HEK293 (cell line): ENCODE data around the gene NEFH.

Experiments used
- CTCF ChIA-PET: fragments of 350-600 bp; formaldehyde crosslinking; extraction: SDS; loops from one replicate; lab custom pipeline; 2021; ENCODE audit warnings: antibody characterized with exemption; lab: Yijun Ruan, JAX
- POLR2A ChIA-PET: fragments of 300-600 bp; formaldehyde crosslinking; extraction: SDS; loops from one replicate; lab custom pipeline; 2020; ENCODE audit warnings: antibody characterized with exemption, inconsistent platforms; lab: Yijun Ruan, JAX
- H3K27ac ChIP-seq: fragments of 200-500 bp; sonication (Bioruptor generic); 2 replicates; pipeline ENCODE4 v1.5.1; 2014; ENCODE audit warnings: low read depth, low read length, control low read depth, inconsistent platforms; ENCODE audit errors: extremely low read depth
- H3K36me3 ChIP-seq, 2 experiments: fragments of 200-500 bp in 1 of 2; sonication (Bioruptor generic) in 1 of 2; 1 replicate in 1 of 2; 2 replicates in 1 of 2; pipeline ENCODE4 v1.5.1; 2014 to 2017; ENCODE audit warnings: inconsistent platforms in 2 of 2, low read length in 2 of 2; ENCODE audit not compliant: control insufficient read depth in 2 of 2, insufficient read depth in 1 of 2
- H3K4me1 ChIP-seq: fragments of 200-500 bp; sonication (Bioruptor generic); 2 replicates; pipeline ENCODE4 v1.5.1; 2014; ENCODE audit warnings: mild to moderate bottlenecking, low read length, inconsistent platforms; ENCODE audit not compliant: control insufficient read depth, insufficient read depth
- H3K4me3 ChIP-seq: 2 replicates; pipeline ENCODE4 v1.5.1; 2011; ENCODE audit warnings: low read depth, mild to moderate bottlenecking, control low read depth, low read length, moderate library complexity
- H3K9me3 ChIP-seq: fragments of 200-500 bp; sonication (Bioruptor generic); 2 replicates; pipeline ENCODE4 v1.5.1; 2014; ENCODE audit warnings: low read depth, low read length, inconsistent platforms; ENCODE audit not compliant: control insufficient read depth, insufficient read depth
- GLIS1 ChIP-seq: fragments of 450-650 bp; formaldehyde crosslinking; IDR thresholded peaks from 2 replicates; pipeline ENCODE4 v1.5.1; 2016; ENCODE audit warnings: missing biosample characterization, missing genetic modification characterization
- WT1 ChIP-seq: fragments of 450-650 bp; formaldehyde crosslinking; IDR thresholded peaks from 2 replicates; pipeline ENCODE4 v1.5.1; 2016; ENCODE audit warnings: missing biosample characterization, missing genetic modification characterization
- YY2 ChIP-seq: fragments of 450-650 bp; formaldehyde crosslinking; IDR thresholded peaks from 2 replicates; pipeline ENCODE4 v1.5.1; 2016; ENCODE audit warnings: missing biosample characterization, missing genetic modification characterization
- ZBTB48 ChIP-seq: fragments of 450-650 bp; formaldehyde crosslinking; IDR thresholded peaks from 2 replicates; pipeline ENCODE4 v1.5.1; 2016; ENCODE audit warnings: missing biosample characterization, missing genetic modification characterization
- ZBTB7A ChIP-seq: fragments of 450-650 bp; formaldehyde crosslinking; IDR thresholded peaks from 2 replicates; pipeline ENCODE4 v1.5.1; 2016; ENCODE audit warnings: low read depth, missing biosample characterization, missing genetic modification characterization
- ZFP3 ChIP-seq: fragments of 450-650 bp; formaldehyde crosslinking; IDR thresholded peaks from 2 replicates; pipeline ENCODE4 v1.5.1; 2016; ENCODE audit warnings: low read depth, missing biosample characterization, missing genetic modification characterization
- ZFP37 ChIP-seq: fragments of 450-650 bp; formaldehyde crosslinking; IDR thresholded peaks from 2 replicates; pipeline ENCODE4 v1.5.1; 2016; ENCODE audit warnings: missing biosample characterization, missing genetic modification characterization
- ZNF132 ChIP-seq: fragments of 450-650 bp; formaldehyde crosslinking; IDR thresholded peaks from 2 replicates; pipeline ENCODE4 v1.5.1; 2017; ENCODE audit warnings: missing biosample characterization, missing genetic modification characterization, borderline replicate concordance
- ZNF214 ChIP-seq: fragments of 450-650 bp; formaldehyde crosslinking; IDR thresholded peaks from 2 replicates; pipeline ENCODE4 v1.5.1; 2017; ENCODE audit warnings: missing biosample characterization, mild to moderate bottlenecking, missing genetic modification characterization, borderline replicate concordance
- ZNF223 ChIP-seq: fragments of 450-650 bp; formaldehyde crosslinking; IDR thresholded peaks from 2 replicates; pipeline ENCODE4 v1.5.1; 2016; ENCODE audit warnings: missing biosample characterization, missing genetic modification characterization
- ZNF23 ChIP-seq: fragments of 450-650 bp; formaldehyde crosslinking; IDR thresholded peaks from 2 replicates; pipeline ENCODE4 v1.5.1; 2016; ENCODE audit warnings: missing biosample characterization, missing genetic modification characterization, borderline replicate concordance
- ZNF596 ChIP-seq: fragments of 450-650 bp; IDR thresholded peaks from 2 replicates; pipeline ENCODE4 v1.5.0; 2018; ENCODE audit warnings: missing biosample characterization, mild to moderate bottlenecking, missing genetic modification characterization, moderate library complexity
- ZNF621 ChIP-seq: fragments of 450-650 bp; formaldehyde crosslinking; IDR thresholded peaks from 2 replicates; pipeline ENCODE4 v1.5.1; 2017; ENCODE audit warnings: missing biosample characterization, missing genetic modification characterization
- ZNF623 ChIP-seq: fragments of 450-650 bp; formaldehyde crosslinking; IDR thresholded peaks from 2 replicates; pipeline ENCODE4 v1.5.1; 2016; ENCODE audit warnings: missing biosample characterization, missing genetic modification characterization
- ZNF629 ChIP-seq: fragments of 450-650 bp; formaldehyde crosslinking; IDR thresholded peaks from 2 replicates; pipeline ENCODE4 v1.5.1; 2017; ENCODE audit warnings: missing biosample characterization, missing genetic modification characterization
- TF ChIP-seq, protein P1 (sequence below): fragments of 450-650 bp; formaldehyde crosslinking; IDR thresholded peaks from 2 replicates; pipeline ENCODE4 v1.5.1; 2016; ENCODE audit warnings: missing biosample characterization, missing genetic modification characterization
- TF ChIP-seq, protein P2 (sequence below): fragments of 450-650 bp; formaldehyde crosslinking; IDR thresholded peaks from 2 replicates; pipeline ENCODE4 v1.5.1; 2016; ENCODE audit warnings: missing biosample characterization, missing genetic modification characterization
- TF ChIP-seq, protein P3 (sequence below): fragments of 450-650 bp; formaldehyde crosslinking; IDR thresholded peaks from 2 replicates; pipeline ENCODE4 v1.5.1; 2016; ENCODE audit warnings: missing biosample characterization, missing genetic modification characterization
- TF ChIP-seq, protein P4 (sequence below): fragments of 450-650 bp; formaldehyde crosslinking; IDR thresholded peaks from 2 replicates; pipeline ENCODE4 v1.5.1; 2016; ENCODE audit warnings: missing biosample characterization, missing genetic modification characterization, borderline replicate concordance
- TF ChIP-seq, protein P5 (sequence below): fragments of 450-650 bp; formaldehyde crosslinking; IDR thresholded peaks from 2 replicates; pipeline ENCODE4; 2016; ENCODE audit warnings: missing biosample characterization, missing genetic modification characterization
- TF ChIP-seq, protein P6 (sequence below): fragments of 450-650 bp; formaldehyde crosslinking; IDR thresholded peaks from 2 replicates; pipeline ENCODE4 v1.5.1; 2016; ENCODE audit warnings: missing biosample characterization, missing genetic modification characterization
- TF ChIP-seq, protein P7 (sequence below): fragments of 450-650 bp; formaldehyde crosslinking; IDR thresholded peaks from 2 replicates; pipeline ENCODE4 v1.5.1; 2016; ENCODE audit warnings: missing biosample characterization, missing genetic modification characterization

The NEFH gene

DNA sequence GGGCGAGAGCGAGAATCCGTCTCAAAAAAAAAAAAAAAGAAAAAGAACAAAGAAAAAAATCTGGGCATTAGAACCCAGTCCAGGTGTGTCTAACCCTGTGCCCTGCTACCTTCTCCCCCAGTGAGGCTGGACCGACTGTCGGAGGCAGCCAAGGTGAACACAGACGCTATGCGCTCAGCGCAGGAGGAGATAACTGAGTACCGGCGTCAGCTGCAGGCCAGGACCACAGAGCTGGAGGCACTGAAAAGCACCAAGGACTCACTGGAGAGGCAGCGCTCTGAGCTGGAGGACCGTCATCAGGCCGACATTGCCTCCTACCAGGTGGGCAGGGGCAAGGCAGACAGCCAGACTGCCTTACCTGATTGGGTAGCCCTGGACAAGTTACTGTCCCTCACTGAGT is 3.2 kb downstream of the NEFH start:
- CTCF ChIA-PET, result interaction anchor here (2.4 kb wide), 1 partner anchor 13 kb away, joined by 10 read pairs; no protein-coding TSS in a partner anchor
- Histone ChIP-seq H3K4me3 (no peak overlapping the region), H3K27ac (no peak overlapping the region), H3K9me3 (no peaks in the 10 kb centered on the region), H3K36me3 (no peaks in the 10 kb centered on the region), H3K4me1 (no peaks in the 10 kb centered on the region)
- POLR2A ChIA-PET, result interaction anchor here (0.7 to 1.1 kb wide), 3 partner anchors 55 to 832 kb away, joined by 3 to 4 read pairs (median 3); partner anchors contain the start of gene THOC5
- no peak for TF ChIP-seq ZBTB7A
- TF ChIP-seq, protein P1, sequence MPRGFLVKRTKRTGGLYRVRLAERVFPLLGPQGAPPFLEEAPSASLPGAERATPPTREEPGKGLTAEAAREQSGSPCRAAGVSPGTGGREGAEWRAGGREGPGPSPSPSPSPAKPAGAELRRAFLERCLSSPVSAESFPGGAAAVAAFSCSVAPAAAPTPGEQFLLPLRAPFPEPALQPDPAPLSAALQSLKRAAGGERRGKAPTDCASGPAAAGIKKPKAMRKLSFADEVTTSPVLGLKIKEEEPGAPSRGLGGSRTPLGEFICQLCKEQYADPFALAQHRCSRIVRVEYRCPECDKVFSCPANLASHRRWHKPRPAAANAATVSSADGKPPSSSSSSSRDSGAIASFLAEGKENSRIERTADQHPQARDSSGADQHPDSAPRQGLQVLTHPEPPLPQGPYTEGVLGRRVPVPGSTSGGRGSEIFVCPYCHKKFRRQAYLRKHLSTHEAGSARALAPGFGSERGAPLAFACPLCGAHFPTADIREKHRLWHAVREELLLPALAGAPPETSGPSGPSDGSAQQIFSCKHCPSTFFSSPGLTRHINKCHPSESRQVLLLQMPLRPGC (tag by site-specific recombination), result no peak
- no peak for TF ChIP-seq ZNF623 (tag by site-specific recombination)
- no peak for TF ChIP-seq YY2 (tag by site-specific recombination)
- TF ChIP-seq, protein P2, sequence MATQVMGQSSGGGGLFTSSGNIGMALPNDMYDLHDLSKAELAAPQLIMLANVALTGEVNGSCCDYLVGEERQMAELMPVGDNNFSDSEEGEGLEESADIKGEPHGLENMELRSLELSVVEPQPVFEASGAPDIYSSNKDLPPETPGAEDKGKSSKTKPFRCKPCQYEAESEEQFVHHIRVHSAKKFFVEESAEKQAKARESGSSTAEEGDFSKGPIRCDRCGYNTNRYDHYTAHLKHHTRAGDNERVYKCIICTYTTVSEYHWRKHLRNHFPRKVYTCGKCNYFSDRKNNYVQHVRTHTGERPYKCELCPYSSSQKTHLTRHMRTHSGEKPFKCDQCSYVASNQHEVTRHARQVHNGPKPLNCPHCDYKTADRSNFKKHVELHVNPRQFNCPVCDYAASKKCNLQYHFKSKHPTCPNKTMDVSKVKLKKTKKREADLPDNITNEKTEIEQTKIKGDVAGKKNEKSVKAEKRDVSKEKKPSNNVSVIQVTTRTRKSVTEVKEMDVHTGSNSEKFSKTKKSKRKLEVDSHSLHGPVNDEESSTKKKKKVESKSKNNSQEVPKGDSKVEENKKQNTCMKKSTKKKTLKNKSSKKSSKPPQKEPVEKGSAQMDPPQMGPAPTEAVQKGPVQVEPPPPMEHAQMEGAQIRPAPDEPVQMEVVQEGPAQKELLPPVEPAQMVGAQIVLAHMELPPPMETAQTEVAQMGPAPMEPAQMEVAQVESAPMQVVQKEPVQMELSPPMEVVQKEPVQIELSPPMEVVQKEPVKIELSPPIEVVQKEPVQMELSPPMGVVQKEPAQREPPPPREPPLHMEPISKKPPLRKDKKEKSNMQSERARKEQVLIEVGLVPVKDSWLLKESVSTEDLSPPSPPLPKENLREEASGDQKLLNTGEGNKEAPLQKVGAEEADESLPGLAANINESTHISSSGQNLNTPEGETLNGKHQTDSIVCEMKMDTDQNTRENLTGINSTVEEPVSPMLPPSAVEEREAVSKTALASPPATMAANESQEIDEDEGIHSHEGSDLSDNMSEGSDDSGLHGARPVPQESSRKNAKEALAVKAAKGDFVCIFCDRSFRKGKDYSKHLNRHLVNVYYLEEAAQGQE (tag by site-specific recombination), result no peak
- TF ChIP-seq ZFP3 (tag by site-specific recombination), result no peak
- no peak for TF ChIP-seq GLIS1
- TF ChIP-seq, protein P3, sequence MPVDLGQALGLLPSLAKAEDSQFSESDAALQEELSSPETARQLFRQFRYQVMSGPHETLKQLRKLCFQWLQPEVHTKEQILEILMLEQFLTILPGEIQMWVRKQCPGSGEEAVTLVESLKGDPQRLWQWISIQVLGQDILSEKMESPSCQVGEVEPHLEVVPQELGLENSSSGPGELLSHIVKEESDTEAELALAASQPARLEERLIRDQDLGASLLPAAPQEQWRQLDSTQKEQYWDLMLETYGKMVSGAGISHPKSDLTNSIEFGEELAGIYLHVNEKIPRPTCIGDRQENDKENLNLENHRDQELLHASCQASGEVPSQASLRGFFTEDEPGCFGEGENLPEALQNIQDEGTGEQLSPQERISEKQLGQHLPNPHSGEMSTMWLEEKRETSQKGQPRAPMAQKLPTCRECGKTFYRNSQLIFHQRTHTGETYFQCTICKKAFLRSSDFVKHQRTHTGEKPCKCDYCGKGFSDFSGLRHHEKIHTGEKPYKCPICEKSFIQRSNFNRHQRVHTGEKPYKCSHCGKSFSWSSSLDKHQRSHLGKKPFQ, result no peak
- no peak for TF ChIP-seq ZNF596 (tag by site-specific recombination)
- TF ChIP-seq ZNF621, result no peak
- TF ChIP-seq ZNF629, result no peak
- TF ChIP-seq, protein P4, sequence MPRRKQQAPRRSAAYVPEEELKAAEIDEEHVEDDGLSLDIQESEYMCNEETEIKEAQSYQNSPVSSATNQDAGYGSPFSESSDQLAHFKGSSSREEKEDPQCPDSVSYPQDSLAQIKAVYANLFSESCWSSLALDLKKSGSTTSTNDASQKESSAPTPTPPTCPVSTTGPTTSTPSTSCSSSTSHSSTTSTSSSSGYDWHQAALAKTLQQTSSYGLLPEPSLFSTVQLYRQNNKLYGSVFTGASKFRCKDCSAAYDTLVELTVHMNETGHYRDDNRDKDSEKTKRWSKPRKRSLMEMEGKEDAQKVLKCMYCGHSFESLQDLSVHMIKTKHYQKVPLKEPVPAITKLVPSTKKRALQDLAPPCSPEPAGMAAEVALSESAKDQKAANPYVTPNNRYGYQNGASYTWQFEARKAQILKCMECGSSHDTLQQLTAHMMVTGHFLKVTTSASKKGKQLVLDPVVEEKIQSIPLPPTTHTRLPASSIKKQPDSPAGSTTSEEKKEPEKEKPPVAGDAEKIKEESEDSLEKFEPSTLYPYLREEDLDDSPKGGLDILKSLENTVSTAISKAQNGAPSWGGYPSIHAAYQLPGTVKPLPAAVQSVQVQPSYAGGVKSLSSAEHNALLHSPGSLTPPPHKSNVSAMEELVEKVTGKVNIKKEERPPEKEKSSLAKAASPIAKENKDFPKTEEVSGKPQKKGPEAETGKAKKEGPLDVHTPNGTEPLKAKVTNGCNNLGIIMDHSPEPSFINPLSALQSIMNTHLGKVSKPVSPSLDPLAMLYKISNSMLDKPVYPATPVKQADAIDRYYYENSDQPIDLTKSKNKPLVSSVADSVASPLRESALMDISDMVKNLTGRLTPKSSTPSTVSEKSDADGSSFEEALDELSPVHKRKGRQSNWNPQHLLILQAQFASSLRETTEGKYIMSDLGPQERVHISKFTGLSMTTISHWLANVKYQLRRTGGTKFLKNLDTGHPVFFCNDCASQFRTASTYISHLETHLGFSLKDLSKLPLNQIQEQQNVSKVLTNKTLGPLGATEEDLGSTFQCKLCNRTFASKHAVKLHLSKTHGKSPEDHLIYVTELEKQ (tag by site-specific recombination), result no peak
- TF ChIP-seq, protein P5, sequence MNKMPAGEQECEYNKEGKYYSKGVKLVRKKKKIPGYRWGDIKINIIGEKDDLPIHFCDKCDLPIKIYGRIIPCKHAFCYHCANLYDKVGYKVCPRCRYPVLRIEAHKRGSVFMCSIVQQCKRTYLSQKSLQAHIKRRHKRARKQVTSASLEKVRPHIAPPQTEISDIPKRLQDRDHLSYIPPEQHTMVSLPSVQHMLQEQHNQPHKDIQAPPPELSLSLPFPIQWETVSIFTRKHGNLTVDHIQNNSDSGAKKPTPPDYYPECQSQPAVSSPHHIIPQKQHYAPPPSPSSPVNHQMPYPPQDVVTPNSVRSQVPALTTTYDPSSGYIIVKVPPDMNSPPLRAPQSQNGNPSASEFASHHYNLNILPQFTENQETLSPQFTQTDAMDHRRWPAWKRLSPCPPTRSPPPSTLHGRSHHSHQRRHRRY (tag by site-specific recombination), result no peak
- TF ChIP-seq ZNF223 (tag by site-specific recombination), result no peak

DNA sequence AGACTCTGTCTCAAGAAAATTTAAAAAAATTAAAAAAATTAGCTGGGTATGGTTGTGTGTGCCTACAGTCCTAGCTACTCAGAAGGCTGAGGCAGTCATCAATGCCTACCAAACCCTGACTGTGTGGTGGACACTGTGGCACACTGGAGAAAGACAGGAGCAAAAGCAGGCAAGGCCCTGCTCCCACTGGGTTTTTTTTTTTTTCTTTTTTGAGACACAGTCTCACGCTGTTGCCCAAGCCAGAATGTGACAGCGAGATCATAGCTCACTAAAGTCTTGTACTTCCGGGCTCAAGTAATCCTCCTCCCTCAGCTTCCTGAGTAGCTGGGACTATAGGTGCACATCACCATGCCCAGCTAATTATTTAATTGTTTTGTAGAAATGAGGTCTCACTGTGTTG is 4.6 kb downstream of the NEFH start:
- no peaks in the 10 kb centered on the region for H3K36me3 ChIP-seq
- POLR2A ChIA-PET, result no interaction called here
- H3K4me3 ChIP-seq, result no peak overlapping the region
- no peak overlapping the region for H3K27ac ChIP-seq
- CTCF ChIA-PET, result interaction anchor here (0.6 to 2.4 kb wide), 4 partner anchors 14 to 269 kb away, joined by 3 to 10 read pairs (median 3); no protein-coding TSS in a partner anchor
- H3K9me3 ChIP-seq, result no peaks in the 10 kb centered on the region
- H3K4me1 ChIP-seq, result no peaks in the 10 kb centered on the region
- TF ChIP-seq ZNF132 (tag by site-specific recombination), result no peak
- TF ChIP-seq ZFP37, result no peak
- no peak for TF ChIP-seq ZBTB48
- TF ChIP-seq WT1 (tag by site-specific recombination), result no peak
- TF ChIP-seq ZNF214 (tag by site-specific recombination), result no peak
- TF ChIP-seq, protein P6, sequence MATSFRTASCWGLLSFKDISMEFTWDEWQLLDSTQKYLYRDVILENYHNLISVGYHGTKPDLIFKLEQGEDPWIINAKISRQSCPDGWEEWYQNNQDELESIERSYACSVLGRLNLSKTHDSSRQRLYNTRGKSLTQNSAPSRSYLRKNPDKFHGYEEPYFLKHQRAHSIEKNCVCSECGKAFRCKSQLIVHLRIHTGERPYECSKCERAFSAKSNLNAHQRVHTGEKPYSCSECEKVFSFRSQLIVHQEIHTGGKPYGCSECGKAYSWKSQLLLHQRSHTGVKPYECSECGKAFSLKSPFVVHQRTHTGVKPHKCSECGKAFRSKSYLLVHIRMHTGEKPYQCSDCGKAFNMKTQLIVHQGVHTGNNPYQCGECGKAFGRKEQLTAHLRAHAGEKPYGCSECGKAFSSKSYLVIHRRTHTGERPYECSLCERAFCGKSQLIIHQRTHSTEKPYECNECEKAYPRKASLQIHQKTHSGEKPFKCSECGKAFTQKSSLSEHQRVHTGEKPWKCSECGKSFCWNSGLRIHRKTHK (tag by site-specific recombination), result no peak
- TF ChIP-seq ZNF23 (tag by site-specific recombination), result no peak
- TF ChIP-seq, protein P7, sequence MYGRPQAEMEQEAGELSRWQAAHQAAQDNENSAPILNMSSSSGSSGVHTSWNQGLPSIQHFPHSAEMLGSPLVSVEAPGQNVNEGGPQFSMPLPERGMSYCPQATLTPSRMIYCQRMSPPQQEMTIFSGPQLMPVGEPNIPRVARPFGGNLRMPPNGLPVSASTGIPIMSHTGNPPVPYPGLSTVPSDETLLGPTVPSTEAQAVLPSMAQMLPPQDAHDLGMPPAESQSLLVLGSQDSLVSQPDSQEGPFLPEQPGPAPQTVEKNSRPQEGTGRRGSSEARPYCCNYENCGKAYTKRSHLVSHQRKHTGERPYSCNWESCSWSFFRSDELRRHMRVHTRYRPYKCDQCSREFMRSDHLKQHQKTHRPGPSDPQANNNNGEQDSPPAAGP (tag by site-specific recombination), result no peak
